HepG2 (cell line): ENCODE results near the gene PXDC1. TPM values are rescaled to one million over a fixed set of nuclear protein-coding genes. Genes with fewer than 3 reads are reported as not detected.
A peak's percentile ranks its signal among the peaks of the same experiment; 100 is the strongest.

Experiments used
- ATF4 ChIP-seq, 2 experiments: fragments of 450-650 bp in 1 of 2; sonication (generic) in 1 of 2; formaldehyde crosslinking; IDR thresholded peaks; 2 replicates each; pipeline versions ENCODE4 v1.5.0 to v1.8.0; 2020 to 2022; ENCODE audit warnings: mild to moderate bottlenecking in 1 of 2, missing genetic modification reagents in 1 of 2
- BATF2 ChIP-seq: sonication (generic); formaldehyde crosslinking; IDR thresholded peaks from 2 replicates; pipeline ENCODE4 v1.8.0; 2022; ENCODE audit warnings: mild to moderate bottlenecking, missing genetic modification reagents, moderate library complexity
- ETS1 ChIP-seq: sonication (generic); formaldehyde crosslinking; IDR thresholded peaks from 2 replicates; pipeline ENCODE4 v1.4.0; 2020; ENCODE audit warnings: missing genetic modification reagents
- HOXD1 ChIP-seq: sonication (generic); formaldehyde crosslinking; IDR thresholded peaks from 2 replicates; pipeline ENCODE4 v1.5.0; 2020; ENCODE audit warnings: missing genetic modification reagents
- KLF12 ChIP-seq: sonication (generic); formaldehyde crosslinking; IDR thresholded peaks from 2 replicates; pipeline ENCODE4 v1.4.0; 2020; ENCODE audit warnings: missing genetic modification reagents, borderline replicate concordance
- KLF16 ChIP-seq, 2 experiments: sonication (generic) in 1 of 2; formaldehyde crosslinking in 1 of 2; IDR thresholded peaks; 2 replicates each; pipeline versions ENCODE4 v1.6.1 to v1.8.0; 2016 to 2023; ENCODE audit warnings: missing genetic modification reagents in 2 of 2, missing compliant biosample characterization in 1 of 2
- MIER3 ChIP-seq: IDR thresholded peaks from 2 replicates; pipeline ENCODE4 v1.6.1; 2016; ENCODE audit warnings: missing compliant biosample characterization, borderline replicate concordance
- MTF2 ChIP-seq: sonication (generic); formaldehyde crosslinking; IDR thresholded peaks from 2 replicates; pipeline ENCODE4 v1.5.0; 2020; ENCODE audit warnings: missing genetic modification reagents, borderline replicate concordance
- NFAT5 ChIP-seq: sonication (generic); formaldehyde crosslinking; IDR thresholded peaks from 2 replicates; pipeline ENCODE4 v1.4.0; 2020; ENCODE audit warnings: missing genetic modification reagents
- NFKB2 ChIP-seq: sonication (generic); formaldehyde crosslinking; IDR thresholded peaks from 2 replicates; pipeline ENCODE4 v1.4.0; 2020; ENCODE audit warnings: missing genetic modification reagents, borderline replicate concordance
- NFYC ChIP-seq: IDR thresholded peaks from 2 replicates; pipeline ENCODE4 v1.6.1; 2016; ENCODE audit warnings: missing genetic modification reagents, missing compliant biosample characterization
- REL ChIP-seq: sonication (generic); formaldehyde crosslinking; conservative IDR thresholded peaks from 2 replicates; pipeline ENCODE4 v1.8.0; 2022; ENCODE audit warnings: mild to moderate bottlenecking, missing genetic modification reagents, moderate library complexity
- SRSF9 ChIP-seq: fragments of 200-400 bp; formaldehyde crosslinking; IDR thresholded peaks from 2 replicates; pipeline ENCODE4 v1.6.1; 2018; ENCODE audit warnings: borderline replicate concordance, mild to moderate bottlenecking, low read depth, low read length; ENCODE audit not compliant: insufficient read depth, poor library complexity, severe bottlenecking
- ZKSCAN8 ChIP-seq: IDR thresholded peaks from 2 replicates; pipeline ENCODE4 v1.6.1; 2016; ENCODE audit warnings: borderline replicate concordance, missing genetic modification reagents, missing compliant biosample characterization
- ZNF160 ChIP-seq: sonication (generic); formaldehyde crosslinking; IDR thresholded peaks from 2 replicates; pipeline ENCODE4 v1.8.0; 2022; ENCODE audit warnings: mild to moderate bottlenecking, inconsistent platforms, missing genetic modification reagents
- ZNF256 ChIP-seq: sonication (generic); formaldehyde crosslinking; conservative IDR thresholded peaks from 2 replicates; pipeline ENCODE4 v1.4.0; 2020; ENCODE audit warnings: missing genetic modification reagents
- ZNF329 ChIP-seq: sonication (generic); formaldehyde crosslinking; IDR thresholded peaks from 2 replicates; pipeline ENCODE4 v1.9.0; 2021; ENCODE audit warnings: low read depth, mild to moderate bottlenecking, missing genetic modification reagents
- ZNF703 ChIP-seq: sonication (generic); formaldehyde crosslinking; IDR thresholded peaks from 2 replicates; pipeline ENCODE4 v1.5.1; 2020; ENCODE audit warnings: missing genetic modification reagents, mild to moderate bottlenecking, moderate library complexity, borderline replicate concordance
- ZNF790 ChIP-seq: sonication (generic); formaldehyde crosslinking; IDR thresholded peaks from 2 replicates; pipeline ENCODE4 v1.8.0; 2022; ENCODE audit warnings: missing genetic modification reagents, mild to moderate bottlenecking, borderline replicate concordance
- polyA plus RNA-seq, 8 experiments: library from polyadenylated mRNA; depleted of rRNA in 3 of 8; stranded (reverse) in 7 of 8; unstranded in 1 of 8; fragments of >200 nt; fragmentation: Illumina TruSeq in 4 of 8; extraction: Trizol in 4 of 8; gene quantifications; 2 replicates each; pipeline versions ENCODE4 v1.2.1 to v1.2.3, GENCODE V29; 2011 to 2016; ENCODE audit warnings: low read depth in 4 of 8, missing spikeins in 1 of 8, mixed read lengths in 1 of 8; ENCODE audit not compliant: insufficient read depth in 1 of 8
- total RNA-seq, 5 experiments: library from RNA; depleted of rRNA; stranded (reverse); fragments of >200 nt; fragmentation: Illumina TruSeq; extraction: Trizol; gene quantifications; 2 replicates each; pipeline ENCODE4 v1.2.3, GENCODE V29; 2016; ENCODE audit warnings: low read depth in 1 of 5

The PXDC1 gene
- total and polyA plus RNA-seq, 2 of the 13 experiments (the other 11 are each of a cell fraction or from before 2014, with no cell fraction given), result 32.4 to 34.7 TPM

- TF ChIP-seq NFYC (CRISPR knock-in tag) (peak; percentile 44; the same call in 1 of the 2 replicates), ZNF703 (CRISPR knock-in tag) (no peak), HOXD1 (CRISPR knock-in tag) (0 out of 2 replicates have a peak, but pooled peaks have one; percentile 10), ZNF256 (CRISPR knock-in tag) (no peak), ATF4 (CRISPR knock-in tag; IDR thresholded peaks at IDR 0.05) (0 out of 4 replicates have a peak, but pooled peaks of 1 of the 2 experiments have one; percentile 51), ZNF160 (CRISPR knock-in tag) (peak; percentile 31; the same call in 1 of the 2 replicates), KLF16 (CRISPR knock-in tag; IDR thresholded peaks at IDR 0.05) (peak in 1 of 2 experiments; percentile 79; a peak in 2 of 4 replicates), ZNF329 (CRISPR knock-in tag) (no peak), NFKB2 (CRISPR knock-in tag) (peak; percentile 67; the same call in 1 of the 2 replicates), ETS1 (CRISPR knock-in tag) (0 out of 2 replicates have a peak, but pooled peaks have one; percentile 4), MIER3 (CRISPR knock-in tag) (0 out of 2 replicates have a peak, but pooled peaks have one; percentile 32), BATF2 (CRISPR knock-in tag) (no peak), SRSF9 (no peak), KLF12 (CRISPR knock-in tag) (0 out of 2 replicates have a peak, but pooled peaks have one; percentile 8), ZNF790 (CRISPR knock-in tag) (peak; percentile 78; the same call in 1 of the 2 replicates), MTF2 (peak; percentile 9; the same call in 1 of the 2 replicates), REL (peak; percentile 33; the same call in 1 of the 2 replicates), ZKSCAN8 (peak; percentile 50; the same call in 1 of the 2 replicates), NFAT5 (CRISPR knock-in tag) (no peak)
Observed at GRCh38 chr6:3751730-3752530, 417 bp upstream of the PXDC1 start (continued).
